ENCODE data around the gene SLC30A2. TPM values are rescaled to one million over a fixed set of nuclear protein-coding genes. Genes with fewer than 3 reads are reported as not detected.

SLC30A2 gene
- polyA plus RNA-seq, 3 donors: not detected

- Histone ChIP-seq H3K4me1 (ENCODE audit: control insufficient read depth in 1 of 2, insufficient read depth in 2 of 2, low read length in 2 of 2) (peaks cover 36 to 42% of the 10 kb centered on the region in 2 donors), H4K20me1 (ENCODE audit: insufficient read depth, low read length) (no peaks in the 10 kb centered on the region), H3K36me3 (replicated peaks in 1 of 2; ENCODE audit: control insufficient read depth in 1 of 2, insufficient read depth in 2 of 2, low read length in 2 of 2) (no peaks in the 10 kb centered on the region), H3K4me3 (replicated peaks in 1 of 3; ENCODE audit: low read depth in 2 of 3, low read length in 3 of 3) (no peak overlapping the region), H3K27ac (ENCODE audit: low read depth in 1 of 2, low read length in 2 of 2) (no peak overlapping the region), H3K27me3 (ENCODE audit: control insufficient read depth in 2 of 2, insufficient read depth in 2 of 2, low read length in 2 of 2) (no peaks in the 10 kb centered on the region), H3K9ac (ENCODE audit: insufficient read depth, low read length, poor library complexity, severe bottlenecking) (no peak overlapping the region), H3K79me2 (ENCODE audit: insufficient read depth, low read length) (peaks cover 20% of the 10 kb centered on the region), H3K4me2 (replicated peaks; ENCODE audit: extremely low read depth, low read length, poor library complexity, severe bottlenecking) (no peak overlapping the region), H2AFZ (ENCODE audit: insufficient read depth, low read depth, low read length, poor library complexity, severe bottlenecking) (peak overlapping the region; percentile 92), H3K9me3 (replicated peaks in 1 of 2; ENCODE audit: control insufficient read depth in 1 of 2, insufficient read depth in 1 of 2, low read length in 2 of 2) (no peaks in the 10 kb centered on the region)
- no peak for DNase-seq
- 94% methylated on average over 10 of the region's 18 CpGs for WGBS (ENCODE audit: insufficient coverage)
- Mint-ChIP-seq H3K27ac (no peak overlapping the region), H3K9me3 (no peaks in the 10 kb centered on the region), H3K27me3 (ENCODE audit: low read depth in 3 of 3) (peaks cover 0 to 4% (median 0%) of the 10 kb centered on the region in 3 donors), H3K36me3 (peaks cover 4 to 8% of the 10 kb centered on the region in 2 donors), H3K4me3 (no peak overlapping the region), H3K4me1 (peaks cover 39% of the 10 kb centered on the region)
- intact Hi-C loops (cut with micrococcal nuclease): loop anchor here (2.0 to 5.0 kb wide), 3 partner anchors 100 to 1357 kb away; partner anchors contain the start of gene SRRM1 (in 1 of the 2)
- TF ChIP-seq, protein P1, sequence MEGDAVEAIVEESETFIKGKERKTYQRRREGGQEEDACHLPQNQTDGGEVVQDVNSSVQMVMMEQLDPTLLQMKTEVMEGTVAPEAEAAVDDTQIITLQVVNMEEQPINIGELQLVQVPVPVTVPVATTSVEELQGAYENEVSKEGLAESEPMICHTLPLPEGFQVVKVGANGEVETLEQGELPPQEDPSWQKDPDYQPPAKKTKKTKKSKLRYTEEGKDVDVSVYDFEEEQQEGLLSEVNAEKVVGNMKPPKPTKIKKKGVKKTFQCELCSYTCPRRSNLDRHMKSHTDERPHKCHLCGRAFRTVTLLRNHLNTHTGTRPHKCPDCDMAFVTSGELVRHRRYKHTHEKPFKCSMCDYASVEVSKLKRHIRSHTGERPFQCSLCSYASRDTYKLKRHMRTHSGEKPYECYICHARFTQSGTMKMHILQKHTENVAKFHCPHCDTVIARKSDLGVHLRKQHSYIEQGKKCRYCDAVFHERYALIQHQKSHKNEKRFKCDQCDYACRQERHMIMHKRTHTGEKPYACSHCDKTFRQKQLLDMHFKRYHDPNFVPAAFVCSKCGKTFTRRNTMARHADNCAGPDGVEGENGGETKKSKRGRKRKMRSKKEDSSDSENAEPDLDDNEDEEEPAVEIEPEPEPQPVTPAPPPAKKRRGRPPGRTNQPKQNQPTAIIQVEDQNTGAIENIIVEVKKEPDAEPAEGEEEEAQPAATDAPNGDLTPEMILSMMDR (IDR thresholded peaks at IDR 0.05): no peak
These were observed 46.7 kb downstream of the SLC30A2 start for GRCh38 chr1:25999041-25999800.

- no peaks in the 10 kb centered on the region for H3K9me3 ChIP-seq (replicated peaks in 1 of 2; ENCODE audit: control insufficient read depth in 1 of 2, insufficient read depth in 1 of 2, low read length in 2 of 2)
- H3K4me3 ChIP-seq (replicated peaks in 1 of 3; ENCODE audit: low read depth in 2 of 3, low read length in 3 of 3): peak within 1 kb of the TSS; percentile 71 to 85 (median 83)
- peak; percentile 99 to 100 (median 99) for DNase-seq
- peak within 1 kb of the TSS; percentile 84 for H3K9ac ChIP-seq (ENCODE audit: insufficient read depth, low read length, poor library complexity, severe bottlenecking)
- H3K27ac ChIP-seq (ENCODE audit: low read depth in 1 of 2, low read length in 2 of 2): peak within 1 kb of the TSS; percentile 97 to 98
- Mint-ChIP-seq H3K27ac (peak within 1 kb of the TSS; percentile 99 to 100 (median 100)), H3K4me1 (peaks cover 28% of the 10 kb centered on the region), H3K36me3 (peaks cover 7 to 13% of the 10 kb centered on the region in 2 donors), H3K27me3 (ENCODE audit: low read depth in 3 of 3) (peaks cover 0 to 5% (median 0%) of the 10 kb centered on the region in 3 donors), H3K9me3 (no peaks in the 10 kb centered on the region), H3K4me3 (peak within 1 kb of the TSS; percentile 83 to 96)
- peaks cover 30% of the 10 kb centered on the region for H3K79me2 ChIP-seq (ENCODE audit: insufficient read depth, low read length)
- no peaks in the 10 kb centered on the region for H3K27me3 ChIP-seq (ENCODE audit: control insufficient read depth in 2 of 2, insufficient read depth in 2 of 2, low read length in 2 of 2)
- intact Hi-C loops (cut with micrococcal nuclease): loop anchor here (1.0 to 5.0 kb wide), 4 partner anchors 99 to 1356 kb away; partner anchors contain the start of gene SRRM1 (in 1 of the 2)
- H4K20me1 ChIP-seq (ENCODE audit: insufficient read depth, low read length): no peaks in the 10 kb centered on the region
- peak within 1 kb of the TSS; percentile 92 for H2AFZ ChIP-seq (ENCODE audit: insufficient read depth, low read depth, low read length, poor library complexity, severe bottlenecking)
- H3K4me2 ChIP-seq (replicated peaks; ENCODE audit: extremely low read depth, low read length, poor library complexity, severe bottlenecking): peak within 1 kb of the TSS; percentile 91
- peaks cover 0 to 8% of the 10 kb centered on the region in 2 donors for H3K36me3 ChIP-seq (replicated peaks in 1 of 2; ENCODE audit: control insufficient read depth in 1 of 2, insufficient read depth in 2 of 2, low read length in 2 of 2)
- TF ChIP-seq, protein P1 (IDR thresholded peaks at IDR 0.05): peak; percentile 90
- under 1% methylated on average over 27 of the region's 47 CpGs for WGBS (ENCODE audit: insufficient coverage)
- peaks cover 25 to 30% of the 10 kb centered on the region in 2 donors for H3K4me1 ChIP-seq (ENCODE audit: control insufficient read depth in 1 of 2, insufficient read depth in 2 of 2, low read length in 2 of 2)
These were observed 47.8 kb downstream of the SLC30A2 start, which contains the start of gene PAFAH2 for GRCh38 chr1:25997828-25998761. Gene PAFAH2 (minus strand): TSS chr1:25998063. CDS start chr1:25990816, 7,247 bp downstream.

Measured in CD14-positive monocyte (primary cell).